Natural killer cell (primary cell): ENCODE results near the gene MERTK. TPM values are rescaled to one million over a fixed set of nuclear protein-coding genes. Genes with fewer than 3 reads are reported as not detected.
"Not testable (repeated sequence)": the region's sequence is repeated elsewhere in the genome, so short reads cannot be mapped to it uniquely, and the experiment has no call there.

Experiments used
- ATAC-seq, 3 donors: fragments of 150-1000 bp in 2 of 3; fragments of 200-7000 bp in 1 of 3; cut with Tn5 transposase; 1 replicate in 1 of 3; 2 replicates in 2 of 3; pipeline ENCODE4 v1.10.0; 2021; ENCODE audit warnings: mild to moderate bottlenecking in 2 of 3, moderate library complexity in 2 of 3
- DNase-seq, 2 donors: peaks; one replicate each; pipeline versions ENCODE4 v3.0.0 to v3.0.0-alpha.2; 2013 to 2021; ENCODE audit warnings: mixed read lengths in 1 of 2
- H3K27ac ChIP-seq: one replicate; pipeline ENCODE4 v1.5.1; 2013; ENCODE audit warnings: mild to moderate bottlenecking, low read length
- H3K27me3 ChIP-seq: one replicate; pipeline ENCODE4 v1.6.1; 2013; ENCODE audit warnings: low read length; ENCODE audit not compliant: control insufficient read depth, insufficient read depth
- H3K36me3 ChIP-seq: one replicate; pipeline ENCODE4 v1.6.1; 2013; ENCODE audit warnings: low read length; ENCODE audit not compliant: control insufficient read depth, insufficient read depth
- H3K4me1 ChIP-seq: one replicate; pipeline ENCODE4 v1.6.1; 2013; ENCODE audit warnings: low read length; ENCODE audit not compliant: control insufficient read depth, insufficient read depth
- H3K4me3 ChIP-seq: one replicate; pipeline ENCODE4 v1.5.1; 2013; ENCODE audit warnings: low read length
- H3K9me3 ChIP-seq: one replicate; pipeline ENCODE4 v1.6.1; 2013; ENCODE audit warnings: low read length; ENCODE audit not compliant: control insufficient read depth, insufficient read depth
- H3K27ac Mint-ChIP-seq, 2 donors: one replicate each; pipeline ENCODE4 v1.8.0; 2022; ENCODE audit warnings: mild to moderate bottlenecking in 2 of 2, mixed read lengths in 2 of 2, moderate library complexity in 1 of 2
- H3K27me3 Mint-ChIP-seq, 2 donors: one replicate each; pipeline ENCODE4 v1.8.0; 2022; ENCODE audit warnings: low read depth in 2 of 2, mixed read lengths in 2 of 2
- H3K36me3 Mint-ChIP-seq: one replicate; pipeline ENCODE4 v1.8.0; 2022; ENCODE audit warnings: mixed read lengths
- H3K4me1 Mint-ChIP-seq, 2 donors: one replicate each; pipeline ENCODE4 v1.8.0; 2022; ENCODE audit warnings: mixed read lengths in 2 of 2
- H3K4me3 Mint-ChIP-seq: one replicate; pipeline ENCODE4 v1.8.0; 2022; ENCODE audit warnings: mild to moderate bottlenecking, moderate library complexity, mixed read lengths
- H3K9me3 Mint-ChIP-seq, 2 donors: one replicate each; pipeline ENCODE4 v1.8.0; 2022; ENCODE audit warnings: mixed read lengths in 2 of 2
- WGBS: methylation state at CpG from one replicate; pipeline ENCODE4 v1.1.7; 2013; ENCODE audit warnings: missing lambda C conversion rate; ENCODE audit not compliant: insufficient coverage; 5-methylcytosine and 5-hydroxymethylcytosine counted together
- intact Hi-C: fragments of 100-400 bp; cut with micrococcal nuclease; formaldehyde crosslinking; loops from one replicate; pipeline ENCODE4 v1.14.2; 2022
- total RNA-seq, 4 donors: library from RNA; stranded (reverse); fragments of 120-200 nt in 1 of 4; gene quantifications; one replicate each; pipeline versions ENCODE4 v1.2.3 to v1.2.4, GENCODE V29; 2013 to 2022
- TF ChIP-seq, protein P1 (sequence below): fragments of 200-600 bp; IDR thresholded peaks from one replicate; pipeline ENCODE4 v1.8.0; 2022; ENCODE audit warnings: antibody characterized with exemption

MERTK gene
- total RNA-seq, 3 donors from 2014 or later (not counting 1 experiment from before 2014, with no cell fraction given), result 0.38 to 1.2 (median 0.45) TPM

DNA sequence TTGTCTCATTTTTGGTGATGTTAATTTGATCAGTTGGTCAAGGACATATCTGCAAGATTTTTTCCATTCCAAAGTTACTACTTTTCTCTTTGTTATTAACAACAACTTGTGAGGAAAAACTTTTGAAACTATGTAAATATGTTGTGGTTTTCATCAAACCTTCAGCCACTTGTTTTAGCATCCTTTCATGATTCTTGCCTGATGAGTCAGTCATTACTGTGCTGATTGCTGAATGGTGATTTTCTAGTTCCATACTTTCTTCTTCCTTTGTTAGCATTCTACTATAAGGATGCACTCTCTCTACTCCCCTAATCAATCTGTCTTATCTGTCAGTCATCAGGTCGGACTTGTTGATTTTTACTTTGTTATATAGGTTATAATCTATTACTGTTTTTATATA, 167.6 kb downstream of the MERTK start:
- Histone ChIP-seq H3K9me3 (no peaks in the 10 kb centered on the region), H3K36me3 (peaks cover 52% of the 10 kb centered on the region), H3K4me3 (no peak overlapping the region), H3K27me3 (no peaks in the 10 kb centered on the region), H3K27ac (no peak overlapping the region), H3K4me1 (no peaks in the 10 kb centered on the region)
- TF ChIP-seq, protein P1, sequence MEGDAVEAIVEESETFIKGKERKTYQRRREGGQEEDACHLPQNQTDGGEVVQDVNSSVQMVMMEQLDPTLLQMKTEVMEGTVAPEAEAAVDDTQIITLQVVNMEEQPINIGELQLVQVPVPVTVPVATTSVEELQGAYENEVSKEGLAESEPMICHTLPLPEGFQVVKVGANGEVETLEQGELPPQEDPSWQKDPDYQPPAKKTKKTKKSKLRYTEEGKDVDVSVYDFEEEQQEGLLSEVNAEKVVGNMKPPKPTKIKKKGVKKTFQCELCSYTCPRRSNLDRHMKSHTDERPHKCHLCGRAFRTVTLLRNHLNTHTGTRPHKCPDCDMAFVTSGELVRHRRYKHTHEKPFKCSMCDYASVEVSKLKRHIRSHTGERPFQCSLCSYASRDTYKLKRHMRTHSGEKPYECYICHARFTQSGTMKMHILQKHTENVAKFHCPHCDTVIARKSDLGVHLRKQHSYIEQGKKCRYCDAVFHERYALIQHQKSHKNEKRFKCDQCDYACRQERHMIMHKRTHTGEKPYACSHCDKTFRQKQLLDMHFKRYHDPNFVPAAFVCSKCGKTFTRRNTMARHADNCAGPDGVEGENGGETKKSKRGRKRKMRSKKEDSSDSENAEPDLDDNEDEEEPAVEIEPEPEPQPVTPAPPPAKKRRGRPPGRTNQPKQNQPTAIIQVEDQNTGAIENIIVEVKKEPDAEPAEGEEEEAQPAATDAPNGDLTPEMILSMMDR, result no peak
- WGBS, result no CpG with 5 or more reads among the region's 1 CpG
- intact Hi-C loops, result no loop called here
- Mint-ChIP-seq H3K4me1 (peaks cover 33 to 34% of the 10 kb centered on the region in 2 donors), H3K4me3 (no peak overlapping the region), H3K27ac (peak overlapping the region in 1 of 2 donors; percentile 29), H3K9me3 (peaks cover 0 to 3% of the 10 kb centered on the region in 2 donors), H3K36me3 (peaks cover 14% of the 10 kb centered on the region), H3K27me3 (no peaks in the 10 kb centered on the region)
- DNase-seq, result no peak
- ATAC-seq, result no peak

DNA sequence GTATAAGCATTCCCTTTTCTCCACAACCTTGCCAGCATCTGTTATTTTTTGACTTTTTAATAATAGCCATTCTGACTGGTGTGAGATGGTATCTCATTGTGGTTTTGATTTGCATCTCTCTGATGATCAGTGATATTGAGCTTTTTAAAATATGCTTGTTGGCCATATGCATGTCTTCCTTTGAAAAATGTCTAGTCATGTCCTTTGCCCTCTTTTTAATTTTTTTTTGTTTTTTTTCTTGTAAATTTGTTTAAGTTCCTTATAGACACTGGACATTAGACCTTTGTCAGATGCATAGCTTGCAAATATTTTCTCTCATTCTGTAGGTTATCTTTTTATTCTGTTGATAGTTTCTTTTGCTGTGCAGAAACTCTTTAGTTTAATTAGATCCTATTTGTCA, 171.4 kb downstream of the MERTK start:
- H3K4me1 ChIP-seq, H3K9me3 ChIP-seq, ATAC-seq, DNase-seq, H3K27me3 Mint-ChIP-seq, H3K4me3 ChIP-seq, H3K27ac Mint-ChIP-seq, H3K27ac ChIP-seq, H3K27me3 ChIP-seq, H3K4me3 Mint-ChIP-seq, H3K9me3 Mint-ChIP-seq, intact Hi-C loops: not testable (repeated sequence)
- H3K4me1 Mint-ChIP-seq, result peaks cover 46 to 52% of the 10 kb centered on the region in 2 donors
- peaks cover 44% of the 10 kb centered on the region for H3K36me3 Mint-ChIP-seq
- H3K36me3 ChIP-seq, result peaks cover 37% of the 10 kb centered on the region

DNA sequence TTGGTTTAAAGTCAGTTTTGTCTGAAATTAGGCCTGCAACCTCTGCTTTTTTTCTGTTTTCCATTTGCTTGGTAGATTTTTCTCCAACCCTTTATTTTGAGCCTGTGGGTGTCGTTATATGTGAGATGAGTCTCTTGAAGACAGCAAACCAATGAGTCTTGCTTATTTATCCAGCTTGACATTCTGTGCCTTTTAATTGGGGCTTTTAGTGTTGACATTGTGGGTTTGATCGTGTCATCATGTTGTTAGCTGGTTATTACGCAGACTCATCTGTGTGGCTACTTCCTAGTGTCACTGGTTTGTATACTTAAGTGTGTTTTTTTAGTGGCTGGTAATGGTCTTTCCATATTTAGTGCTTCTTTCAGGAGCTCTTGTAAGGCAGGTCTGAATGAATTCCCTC, 175.5 kb downstream of the MERTK start:
- Mint-ChIP-seq H3K4me1 (peaks cover 36 to 46% of the 10 kb centered on the region in 2 donors), H3K27ac (no peak overlapping the region), H3K27me3 (no peaks in the 10 kb centered on the region), H3K4me3 (no peak overlapping the region), H3K9me3 (peaks cover 0 to 3% of the 10 kb centered on the region in 2 donors), H3K36me3 (peaks cover 38% of the 10 kb centered on the region)
- Histone ChIP-seq H3K36me3 (peaks cover 27% of the 10 kb centered on the region), H3K4me1 (no peaks in the 10 kb centered on the region), H3K9me3 (no peaks in the 10 kb centered on the region), H3K27me3 (no peaks in the 10 kb centered on the region), H3K4me3 (no peak overlapping the region), H3K27ac (no peak overlapping the region)
- intact Hi-C loops, result no loop called here
- TF ChIP-seq, protein P1, result no peak
- WGBS, result 93% methylated on average over 3 of the region's 3 CpGs
- DNase-seq (no peak), ATAC-seq (no peak)

DNA sequence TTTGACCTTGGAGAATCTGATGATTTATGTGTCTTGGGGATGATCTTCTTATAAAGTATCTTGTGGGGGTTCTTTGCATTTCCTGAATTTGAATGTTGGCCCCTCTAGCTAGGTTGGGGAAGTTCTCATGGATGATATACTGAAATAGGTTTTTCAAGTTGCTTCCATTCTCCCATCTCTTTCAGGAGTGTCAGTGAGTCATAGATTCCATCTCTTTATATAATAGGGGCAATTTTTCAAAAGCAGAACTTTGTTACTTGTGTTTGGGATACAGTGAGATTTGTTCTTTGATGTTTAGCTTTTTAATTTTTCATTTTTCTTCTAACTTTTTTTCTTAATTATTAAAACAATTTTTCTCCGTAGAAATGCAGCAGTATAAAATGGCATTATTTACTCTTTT, 176.1 kb downstream of the MERTK start:
- TF ChIP-seq, protein P1, result no peak
- no peak overlapping the region for H3K4me3 Mint-ChIP-seq
- Histone ChIP-seq H3K27ac (no peak overlapping the region), H3K4me3 (no peak overlapping the region), H3K36me3 (peaks cover 24% of the 10 kb centered on the region), H3K27me3 (no peaks in the 10 kb centered on the region), H3K9me3 (no peaks in the 10 kb centered on the region), H3K4me1 (no peaks in the 10 kb centered on the region)
- peaks cover 32 to 42% of the 10 kb centered on the region in 2 donors for H3K4me1 Mint-ChIP-seq
- no peak for DNase-seq
- H3K27me3 Mint-ChIP-seq, result no peaks in the 10 kb centered on the region
- intact Hi-C loops, result no loop called here
- no CpG with 5 or more reads among the region's 1 CpG for WGBS
- no peaks in the 10 kb centered on the region for H3K9me3 Mint-ChIP-seq
- peaks cover 32% of the 10 kb centered on the region for H3K36me3 Mint-ChIP-seq
- no peak for ATAC-seq
- no peak overlapping the region for H3K27ac Mint-ChIP-seq
